Coronary artery (tissue), 2 donors: ENCODE data around the gene DPP9.
A peak's percentile ranks its signal among the peaks of the same experiment; 100 is the strongest.
"Not testable (repeated sequence)": the region's sequence is repeated elsewhere in the genome, so short reads cannot be mapped to it uniquely, and the experiment has no call there.

Experiments
- DNase-seq: peaks from one replicate; pipeline ENCODE4 v3.0.0-alpha.2; 2017; ENCODE audit warnings: low spot score
- H3K27ac ChIP-seq, 2 donors: fragments of 200-600 bp; sonication (generic); one replicate each; pipeline ENCODE4 v1.5.1; 2016 to 2019
- H3K4me3 ChIP-seq: fragments of 200-600 bp; sonication (generic); 2 replicates; pipeline ENCODE4 v1.5.1; 2016; ENCODE audit warnings: mild to moderate bottlenecking, moderate library complexity
- CTCF ChIP-seq: fragments of 200-600 bp; sonication (generic); IDR thresholded peaks from one replicate; pipeline ENCODE4 v1.5.1; 2019; ENCODE audit warnings: antibody characterized with exemption

DPP9 gene

GRCh38 chr19:4749870-4750590 is 26.4 kb upstream of the DPP9 start:
- DNase-seq, result no peak
- Histone ChIP-seq H3K27ac (no peak overlapping the region), H3K4me3 (no peak overlapping the region)
- no peak for TF ChIP-seq CTCF

- no peak overlapping the region for H3K27ac ChIP-seq
- H3K4me3 ChIP-seq, result no peak overlapping the region
- no peak for TF ChIP-seq CTCF
- no peak for DNase-seq
These were observed 24.9 kb upstream of the DPP9 start for GRCh38 chr19:4748589-4748988.

GRCh38 chr19:4748185-4748584 is 24.5 kb upstream of the DPP9 start:
- H3K4me3 ChIP-seq, result no peak overlapping the region
- no peak for DNase-seq
- no peak overlapping the region for H3K27ac ChIP-seq
- TF ChIP-seq CTCF, result no peak

- no peak overlapping the region for H3K4me3 ChIP-seq
- no peak for DNase-seq
- H3K27ac ChIP-seq, result no peak overlapping the region
- no peak for TF ChIP-seq CTCF
These were observed 22.3 kb upstream of the DPP9 start for GRCh38 chr19:4745986-4746385.

GRCh38 chr19:4745175-4745574 is 21.5 kb upstream of the DPP9 start:
- peak overlapping the region in 1 of 2 donors; percentile 23 for H3K27ac ChIP-seq
- not testable (repeated sequence) for DNase-seq, H3K4me3 ChIP-seq

GRCh38 chr19:4744451-4745174 is 21.0 kb upstream of the DPP9 start:
- no peak for TF ChIP-seq CTCF
- H3K27ac ChIP-seq, result peak overlapping the region; percentile 15 to 60
- DNase-seq, result no peak
- no peak overlapping the region for H3K4me3 ChIP-seq

- H3K27ac ChIP-seq, result peak overlapping the region in 1 of 2 donors; percentile 36
- H3K4me3 ChIP-seq, result no peak overlapping the region
- TF ChIP-seq CTCF, result no peak
- DNase-seq, result no peak
These were observed 19.3 kb upstream of the DPP9 start for GRCh38 chr19:4742723-4743646.
